Measurements from ENCODE around the gene GBX1. TPM values are rescaled to one million over a fixed set of nuclear protein-coding genes. Genes with fewer than 3 reads are reported as not detected.
A peak's percentile ranks its signal among the peaks of the same experiment; 100 is the strongest.

The GBX1 gene
- total RNA-seq, 1 donor from 2014 or later = not detected

GRCh38 chr7:151125846-151126481, 41.5 kb downstream of the GBX1 start:
- DNase-seq (ENCODE audit: low spot score) = peak; percentile 80
- H3K36me3 ChIP-seq = no peaks in the 10 kb centered on the region
- peaks cover 15% of the 10 kb centered on the region for H3K27me3 Mint-ChIP-seq (ENCODE audit: insufficient read depth, low read depth)

GRCh38 chr7:151125470-151125845, 42.0 kb downstream of the GBX1 start:
- H3K9me3 ChIP-seq (ENCODE audit: low read depth) = no peaks in the 10 kb centered on the region
- Mint-ChIP-seq H3K27ac (no peak overlapping the region), H3K27me3 (ENCODE audit: insufficient read depth, low read depth) (peaks cover 15% of the 10 kb centered on the region), H3K9me3 (no peaks in the 10 kb centered on the region), H3K4me1 (peaks cover 27% of the 10 kb centered on the region), H3K36me3 (peaks cover 24% of the 10 kb centered on the region), H3K4me3 (peak overlapping the region; percentile 82)
- peak; percentile 93 for DNase-seq (ENCODE audit: low spot score)
- H3K4me3 ChIP-seq = peak overlapping the region; percentile 54
- H3K36me3 ChIP-seq = no peaks in the 10 kb centered on the region
- peaks cover 8% of the 10 kb centered on the region for H3K4me1 ChIP-seq
- no peaks in the 10 kb centered on the region for H3K79me2 ChIP-seq (ENCODE audit: low read depth)
- peak overlapping the region; percentile 90 for H3K4me2 ChIP-seq
- TF ChIP-seq EZH2 (IDR thresholded peaks at IDR 0.05) = no peak
- TF ChIP-seq, protein P1, sequence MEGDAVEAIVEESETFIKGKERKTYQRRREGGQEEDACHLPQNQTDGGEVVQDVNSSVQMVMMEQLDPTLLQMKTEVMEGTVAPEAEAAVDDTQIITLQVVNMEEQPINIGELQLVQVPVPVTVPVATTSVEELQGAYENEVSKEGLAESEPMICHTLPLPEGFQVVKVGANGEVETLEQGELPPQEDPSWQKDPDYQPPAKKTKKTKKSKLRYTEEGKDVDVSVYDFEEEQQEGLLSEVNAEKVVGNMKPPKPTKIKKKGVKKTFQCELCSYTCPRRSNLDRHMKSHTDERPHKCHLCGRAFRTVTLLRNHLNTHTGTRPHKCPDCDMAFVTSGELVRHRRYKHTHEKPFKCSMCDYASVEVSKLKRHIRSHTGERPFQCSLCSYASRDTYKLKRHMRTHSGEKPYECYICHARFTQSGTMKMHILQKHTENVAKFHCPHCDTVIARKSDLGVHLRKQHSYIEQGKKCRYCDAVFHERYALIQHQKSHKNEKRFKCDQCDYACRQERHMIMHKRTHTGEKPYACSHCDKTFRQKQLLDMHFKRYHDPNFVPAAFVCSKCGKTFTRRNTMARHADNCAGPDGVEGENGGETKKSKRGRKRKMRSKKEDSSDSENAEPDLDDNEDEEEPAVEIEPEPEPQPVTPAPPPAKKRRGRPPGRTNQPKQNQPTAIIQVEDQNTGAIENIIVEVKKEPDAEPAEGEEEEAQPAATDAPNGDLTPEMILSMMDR (IDR thresholded peaks at IDR 0.05) = peak; percentile 45
- H3K27me3 ChIP-seq = no peaks in the 10 kb centered on the region
- H3K9ac ChIP-seq = no peak overlapping the region
- H3F3A ChIP-seq (ENCODE audit: low read depth) = peaks cover 41% of the 10 kb centered on the region
- no peak overlapping the region for H2AFZ ChIP-seq (replicated peaks)
- H3K27ac ChIP-seq = no peak overlapping the region
- H4K20me1 ChIP-seq (ENCODE audit: low read depth) = peaks cover 64% of the 10 kb centered on the region

More at GRCh38 chr7:151125846-151126481, 41.5 kb downstream of the GBX1 start:
- Histone ChIP-seq H3K9ac (no peak overlapping the region), H3K4me3 (peak overlapping the region; percentile 54), H2AFZ (replicated peaks) (no peak overlapping the region), H4K20me1 (ENCODE audit: low read depth) (peaks cover 59% of the 10 kb centered on the region), H3K9me3 (ENCODE audit: low read depth) (no peaks in the 10 kb centered on the region), H3K4me1 (peaks cover 8% of the 10 kb centered on the region), H3K79me2 (ENCODE audit: low read depth) (no peaks in the 10 kb centered on the region), H3K4me2 (peak overlapping the region; percentile 90), H3K27me3 (no peaks in the 10 kb centered on the region), H3K27ac (no peak overlapping the region), H3F3A (ENCODE audit: low read depth) (peaks cover 41% of the 10 kb centered on the region)
- no peaks in the 10 kb centered on the region for H3K9me3 Mint-ChIP-seq
- TF ChIP-seq, protein P1 (IDR thresholded peaks at IDR 0.05) = no peak
- TF ChIP-seq EZH2 (IDR thresholded peaks at IDR 0.05) = no peak
- TF ChIP-seq EZH2phosphoT487 (IDR thresholded peaks at IDR 0.05) = peak; percentile 11
- H3K4me3 Mint-ChIP-seq = peak overlapping the region; percentile 82
- H3K27ac Mint-ChIP-seq = no peak overlapping the region
- peaks cover 20% of the 10 kb centered on the region for H3K36me3 Mint-ChIP-seq
- peaks cover 27% of the 10 kb centered on the region for H3K4me1 Mint-ChIP-seq

DNA sequence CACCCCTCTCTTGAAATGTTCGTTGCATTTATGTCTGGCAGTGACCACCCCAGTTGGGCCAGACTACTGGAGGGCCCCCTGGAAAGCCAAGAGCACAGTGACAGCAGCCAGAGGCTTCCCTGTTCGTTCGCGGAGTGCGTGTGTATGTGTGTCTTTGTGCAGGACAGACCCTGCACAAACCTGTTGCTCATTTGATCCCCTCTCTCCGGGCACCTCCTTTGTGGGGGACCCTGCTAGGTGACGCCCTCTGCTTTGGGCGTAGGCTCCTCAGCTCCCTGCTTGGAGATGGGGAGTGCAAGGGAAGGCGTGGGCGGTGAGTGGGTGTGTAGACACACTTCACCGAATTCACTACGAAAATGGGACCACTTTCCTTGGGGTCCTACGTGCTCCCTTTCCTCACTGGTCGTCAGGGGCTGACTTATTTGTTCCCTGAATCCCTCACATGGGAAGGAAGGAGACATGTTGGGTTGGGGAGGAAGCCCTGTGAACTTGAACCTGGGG, 42.5 kb downstream of the GBX1 start:
- H3K27me3 ChIP-seq = no peaks in the 10 kb centered on the region
- H3K9me3 Mint-ChIP-seq = no peaks in the 10 kb centered on the region
- no peak overlapping the region for H2AFZ ChIP-seq (replicated peaks)
- no peak overlapping the region for H3K27ac Mint-ChIP-seq
- H3K4me3 Mint-ChIP-seq = peak overlapping the region; percentile 82
- no peaks in the 10 kb centered on the region for H3K79me2 ChIP-seq (ENCODE audit: low read depth)
- DNase-seq (ENCODE audit: low spot score) = no peak
- peaks cover 41% of the 10 kb centered on the region for H3F3A ChIP-seq (ENCODE audit: low read depth)
- peaks cover 26% of the 10 kb centered on the region for H3K36me3 Mint-ChIP-seq
- no peak overlapping the region for H3K9ac ChIP-seq
- H4K20me1 ChIP-seq (ENCODE audit: low read depth) = peaks cover 70% of the 10 kb centered on the region
- peak overlapping the region; percentile 54 for H3K4me3 ChIP-seq
- peak overlapping the region; percentile 90 for H3K4me2 ChIP-seq
- H3K27ac ChIP-seq = no peak overlapping the region
- TF ChIP-seq EZH2phosphoT487 (IDR thresholded peaks at IDR 0.05) (no peak), EZH2 (IDR thresholded peaks at IDR 0.05) (no peak)
- TF ChIP-seq, protein P1 (IDR thresholded peaks at IDR 0.05) = no peak
- H3K27me3 Mint-ChIP-seq (ENCODE audit: insufficient read depth, low read depth) = peaks cover 12% of the 10 kb centered on the region
- peaks cover 27% of the 10 kb centered on the region for H3K4me1 Mint-ChIP-seq
- no peaks in the 10 kb centered on the region for H3K36me3 ChIP-seq
- peaks cover 8% of the 10 kb centered on the region for H3K4me1 ChIP-seq
- H3K9me3 ChIP-seq (ENCODE audit: low read depth) = no peaks in the 10 kb centered on the region

Data from neural progenitor cell (in vitro differentiated cells).